Stimulated activated CD4-positive, alpha-beta T cell treated with anti-CD3 and anti-CD28 coated beads, Interleukin-2, amount 100 ng/mL, for 24 hours (primary cell): Measurements from ENCODE around the gene ARID3C.

Experiments used
- DNase-seq, 2 donors: peaks; one replicate each; pipeline ENCODE4 v3.0.0-alpha.2; 2020

The ARID3C gene

DNA sequence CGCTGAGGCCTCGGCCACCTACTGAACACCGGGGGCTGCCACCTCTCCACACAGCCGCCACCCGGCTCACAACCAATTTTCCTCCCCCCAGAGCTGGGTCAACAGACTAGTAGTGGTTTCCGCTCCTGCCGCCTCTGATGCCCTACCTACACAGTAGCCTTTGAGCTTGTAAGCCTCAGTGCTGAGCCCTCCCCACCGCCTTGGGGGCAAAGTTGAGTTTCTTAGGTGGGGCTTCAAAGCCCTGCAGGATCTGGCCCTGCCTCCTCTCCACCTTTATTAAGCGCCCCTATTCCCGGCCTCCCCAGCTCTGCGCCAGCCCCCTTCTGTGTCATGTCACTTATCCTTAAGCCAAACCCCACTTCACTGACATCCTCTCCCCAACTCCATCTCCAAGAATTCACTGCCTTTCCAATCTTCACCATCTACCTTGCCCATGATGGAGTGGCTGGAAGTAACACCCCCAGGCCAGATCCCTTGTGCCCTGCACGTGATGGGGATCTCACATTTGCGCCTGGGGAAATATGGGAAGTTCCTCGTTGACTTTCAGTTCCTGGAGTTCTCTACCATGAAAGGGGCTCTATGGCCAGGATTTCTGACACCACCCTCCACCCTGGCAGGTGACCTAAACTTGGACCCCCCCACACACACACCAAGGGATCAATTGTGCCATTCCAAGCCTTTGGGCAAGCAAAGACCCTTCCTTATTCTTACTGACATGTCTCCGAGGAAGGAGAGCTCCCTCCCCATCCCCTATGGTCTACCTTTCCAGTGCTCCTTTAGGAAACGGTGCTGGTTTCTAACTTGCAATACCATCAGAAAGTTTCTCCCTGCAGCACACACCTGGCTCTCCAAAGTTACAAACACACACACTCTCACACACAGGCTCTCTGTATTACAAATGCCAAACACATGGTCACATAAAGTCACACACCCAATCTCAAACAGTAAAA, 36.7 kb downstream of the ARID3C start:
- DNase-seq = no peak

DNA sequence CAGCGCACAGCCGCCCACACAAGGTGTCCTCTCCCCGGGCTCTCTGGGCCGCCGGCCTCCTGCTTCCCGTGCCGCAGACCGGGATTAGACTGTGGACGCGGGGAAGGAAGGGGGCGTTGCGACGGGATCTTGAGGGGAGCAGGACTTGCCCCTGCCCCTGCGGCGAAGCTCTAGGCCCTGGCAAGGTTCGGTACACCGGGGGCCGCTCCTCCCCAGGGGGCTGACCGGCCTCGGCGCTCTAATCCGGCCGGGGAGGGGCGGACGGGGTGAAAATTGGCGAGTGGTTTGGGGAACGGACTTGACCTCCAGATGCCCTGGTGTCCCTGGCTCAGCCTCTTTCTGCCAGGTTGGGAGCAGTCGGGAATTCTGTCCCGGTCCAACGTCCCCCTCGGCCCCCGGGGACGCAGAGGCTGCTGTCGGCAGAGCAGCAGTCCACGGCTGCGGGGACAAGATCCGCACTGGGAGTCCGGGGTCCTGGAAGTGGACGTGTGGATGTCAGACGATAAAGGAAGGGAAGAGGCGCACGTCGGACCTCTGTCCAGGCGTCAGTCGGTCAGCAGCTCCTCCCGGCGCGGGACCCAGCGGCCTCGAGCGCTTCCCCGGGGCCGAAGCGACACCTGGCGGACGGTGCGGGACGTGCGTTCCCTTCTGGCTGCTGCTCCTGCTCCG, 37.5 kb downstream of the ARID3C start:
- peak; percentile 88 for DNase-seq

DNA sequence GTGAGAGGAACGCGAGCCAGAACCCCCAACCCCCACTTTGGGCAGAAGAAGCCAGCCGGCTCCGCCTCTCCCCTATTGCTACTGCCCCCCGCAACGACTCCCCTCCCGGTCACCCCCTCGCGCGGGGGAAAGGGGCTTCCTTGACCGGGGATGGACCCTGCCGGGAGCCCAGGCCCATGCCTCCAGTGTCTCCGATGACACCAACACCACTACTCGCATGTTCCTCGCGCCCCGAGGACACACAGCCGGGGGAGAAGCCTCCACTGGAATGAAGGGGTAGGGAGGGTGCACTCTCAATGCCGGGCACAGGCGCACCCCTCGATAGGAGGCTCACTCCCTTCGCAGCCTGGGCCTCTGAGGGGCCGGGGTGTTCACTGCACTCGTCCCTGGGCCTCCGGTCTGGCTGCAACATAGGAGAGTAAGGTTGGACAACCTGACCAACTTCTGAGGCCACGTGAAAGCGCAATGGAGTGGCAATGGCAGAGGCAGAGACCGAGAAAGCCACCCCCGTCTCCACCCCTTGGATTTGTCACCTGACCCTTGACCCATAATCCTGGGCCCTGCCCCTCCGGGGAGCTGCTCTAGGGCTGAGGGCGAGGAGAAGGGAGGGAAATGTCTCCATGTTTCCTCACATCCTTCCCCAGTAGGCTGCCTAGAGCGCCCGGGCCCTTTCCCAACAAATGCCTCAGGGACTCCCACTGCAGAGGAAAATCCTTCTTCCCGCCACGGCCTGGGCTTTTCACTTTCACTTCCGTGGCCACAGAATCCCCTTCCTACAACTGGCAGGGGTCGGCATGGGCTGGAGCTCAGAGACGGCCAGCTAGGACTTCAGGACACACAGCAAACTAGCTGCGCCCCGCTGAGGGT, 38.3 kb downstream of the ARID3C start:
- DNase-seq = peak in 1 of 2 donors; percentile 26

DNA sequence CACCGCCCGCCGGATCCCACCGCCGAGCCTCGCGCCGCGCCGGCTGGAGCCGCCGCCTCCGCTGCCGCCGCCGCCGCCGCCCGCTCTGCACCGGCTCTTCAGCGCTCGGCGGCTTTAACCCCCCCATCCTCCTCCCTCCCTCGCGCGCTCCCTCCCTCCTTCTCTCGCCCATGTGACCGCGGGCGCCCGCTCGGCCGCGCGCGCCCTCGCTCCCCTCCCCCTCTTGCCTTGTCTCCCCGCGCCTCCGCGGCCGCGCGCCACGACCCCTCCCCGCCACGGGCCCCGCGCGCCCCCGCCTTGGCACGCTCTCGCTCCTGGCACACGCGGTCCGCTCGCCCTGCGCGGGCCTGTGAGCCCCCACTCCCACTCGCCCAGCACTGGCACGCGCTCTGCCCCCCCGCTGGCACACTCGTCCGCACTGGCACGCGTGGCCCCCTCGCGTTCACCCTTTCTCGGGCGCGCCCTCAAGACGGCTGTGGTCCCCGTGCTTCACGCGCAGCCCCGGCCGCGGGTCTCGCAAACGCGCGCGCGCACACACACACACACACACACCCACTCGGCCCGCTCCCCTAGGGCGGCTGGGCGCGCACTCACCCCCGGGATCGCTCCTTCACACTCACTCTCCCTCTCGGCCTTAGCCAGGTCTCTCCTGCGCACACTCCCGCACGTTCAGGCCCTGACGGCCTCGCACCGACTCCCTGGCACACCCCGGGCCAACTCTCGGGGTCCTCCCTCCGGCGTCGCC, 39.1 kb downstream of the ARID3C start, which contains the start of gene CNTFR:
Gene CNTFR, minus strand, starts transcription at position 89 of the 745 bp plus-strand sequence. CDS start 20,743 bp downstream, outside the sequence.
- peak in 1 of 2 donors; percentile 35 for DNase-seq

DNA sequence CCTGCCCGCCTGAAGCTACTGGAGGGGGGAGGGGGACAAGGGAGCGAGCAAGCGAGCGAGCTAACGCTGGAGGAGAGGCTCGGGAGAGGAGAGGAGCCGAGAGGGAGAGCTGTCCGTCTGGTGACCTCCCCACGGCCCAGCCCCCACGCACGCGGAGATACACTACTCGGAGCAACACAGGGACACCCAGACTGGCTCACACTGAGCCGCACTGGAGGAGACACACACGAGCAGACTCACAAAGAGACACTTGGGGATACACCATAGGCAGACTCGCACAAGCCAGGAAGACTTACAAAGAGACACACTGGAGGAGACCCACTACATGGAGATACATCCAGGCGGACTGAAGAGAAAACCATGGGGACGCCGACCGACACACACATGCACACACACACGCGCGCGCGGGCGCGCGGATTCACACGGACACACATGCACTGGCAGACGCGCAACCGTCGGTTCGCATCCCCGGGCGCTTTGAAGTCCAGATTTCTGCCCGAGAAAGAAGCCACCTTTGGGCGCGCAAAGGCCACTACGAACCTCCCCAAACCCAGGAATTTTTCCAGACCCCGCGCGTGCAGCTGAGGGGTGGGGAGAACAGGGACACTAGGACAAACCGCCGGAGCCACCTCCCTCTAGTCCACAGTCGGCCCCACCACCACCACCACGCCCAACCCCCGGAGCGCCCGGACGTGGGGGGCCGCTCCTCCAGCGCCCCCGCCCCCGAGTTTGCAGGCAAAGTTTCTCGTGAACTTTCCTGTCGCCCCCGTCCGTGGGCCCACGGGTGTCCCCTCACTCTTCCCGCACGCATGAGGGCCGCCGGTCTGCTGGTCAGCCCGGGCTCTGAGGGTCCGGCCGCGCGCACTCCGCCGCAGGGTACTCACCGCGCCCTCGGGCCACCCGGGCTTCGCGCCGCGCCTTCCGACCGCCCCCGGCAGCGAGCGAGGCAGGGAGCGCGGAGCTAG, 39.9 kb downstream of the ARID3C start:
- DNase-seq = no peak

DNA sequence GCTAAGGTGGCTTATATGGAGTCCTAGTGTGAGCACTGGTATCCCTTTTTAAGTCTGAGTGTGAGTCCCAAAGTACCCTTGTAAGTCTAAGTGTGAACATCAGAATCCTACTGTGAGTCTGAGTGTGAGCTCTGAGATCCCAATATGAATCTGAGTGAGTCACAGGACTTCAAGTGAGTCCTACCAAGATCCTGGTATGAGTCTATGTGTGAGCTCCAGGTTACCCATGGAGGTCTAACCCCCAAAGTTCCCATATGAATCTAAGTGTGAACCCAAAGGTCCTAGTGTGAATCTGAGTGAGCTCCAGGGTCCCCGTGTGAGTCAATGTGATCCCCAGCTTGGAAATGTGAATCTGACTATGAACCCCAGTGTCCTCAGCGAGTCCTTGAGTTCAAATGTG, 41.6 kb downstream of the ARID3C start:
- no peak for DNase-seq

DNA sequence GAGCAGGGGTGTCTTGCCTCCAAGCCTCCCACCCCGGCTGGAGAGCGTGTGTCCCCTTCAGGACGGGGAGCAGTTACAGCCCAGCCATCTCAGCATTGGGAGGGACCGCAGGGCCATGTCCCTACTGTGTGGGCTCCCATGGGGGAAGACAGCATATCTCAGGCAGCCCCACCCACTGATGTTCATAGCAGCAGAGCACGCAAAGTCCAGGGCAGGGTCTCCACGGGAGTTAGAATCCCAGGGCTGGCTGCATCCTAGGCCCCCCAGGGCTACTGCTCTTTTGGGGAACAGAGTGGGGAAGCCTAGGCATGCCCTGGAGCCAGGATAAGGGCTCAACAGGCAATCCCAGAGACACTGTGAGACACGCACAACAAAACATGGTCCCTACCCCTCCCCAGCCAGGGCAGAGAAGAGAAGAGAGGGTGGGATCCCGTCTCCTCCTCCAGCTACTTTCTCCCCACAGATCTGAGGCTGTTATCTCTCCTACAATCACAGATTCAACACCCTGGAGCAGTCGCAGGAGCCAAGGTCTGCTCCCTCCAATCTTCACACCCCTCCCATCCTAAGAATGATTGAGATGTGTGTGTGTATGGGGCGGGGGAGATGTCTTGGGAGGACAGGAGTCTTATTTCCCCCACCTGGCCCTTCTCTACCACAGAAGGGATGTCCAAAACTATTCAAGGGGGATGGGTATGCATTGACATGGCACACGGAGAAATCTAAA, 42.8 kb downstream of the ARID3C start:
- no peak for DNase-seq

DNA sequence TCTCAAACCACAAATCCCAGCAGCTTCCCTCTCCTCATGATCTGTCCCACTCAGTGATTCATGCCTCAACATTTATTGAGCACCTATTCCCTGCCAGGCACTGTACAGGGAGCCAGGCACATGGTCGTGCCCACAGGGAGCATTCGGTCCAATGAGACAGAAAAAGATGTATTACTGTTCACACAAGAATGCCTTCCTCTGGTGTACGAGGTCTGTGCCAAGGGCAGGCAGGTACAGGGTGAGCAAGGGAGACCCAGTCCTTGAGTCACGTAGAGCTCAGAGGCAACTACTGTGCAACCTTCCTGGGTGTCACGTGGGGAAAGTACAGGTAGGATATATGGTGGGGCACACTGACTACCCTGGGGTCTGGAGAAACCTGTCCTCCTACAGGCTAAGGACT, 43.9 kb downstream of the ARID3C start:
- DNase-seq = no peak

DNA sequence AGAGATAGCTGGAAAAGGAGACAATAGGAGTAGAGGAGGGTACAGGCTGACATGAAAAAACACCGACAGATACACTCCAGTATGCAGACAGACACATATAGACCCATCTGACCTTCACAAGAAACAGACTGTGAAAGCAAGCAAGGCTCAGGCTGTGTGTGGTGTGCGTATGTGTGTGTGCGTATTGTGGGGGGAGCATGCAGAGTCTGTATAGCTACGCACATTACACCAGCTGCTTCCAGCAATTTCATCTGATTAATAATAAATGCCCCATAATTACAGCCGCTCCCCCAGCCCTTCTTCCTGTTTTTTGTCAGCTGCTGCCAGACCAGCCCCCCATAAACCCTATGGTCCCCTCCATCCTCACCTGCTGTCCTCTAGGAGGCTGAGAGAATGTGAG, 46.1 kb downstream of the ARID3C start:
- no peak for DNase-seq

DNA sequence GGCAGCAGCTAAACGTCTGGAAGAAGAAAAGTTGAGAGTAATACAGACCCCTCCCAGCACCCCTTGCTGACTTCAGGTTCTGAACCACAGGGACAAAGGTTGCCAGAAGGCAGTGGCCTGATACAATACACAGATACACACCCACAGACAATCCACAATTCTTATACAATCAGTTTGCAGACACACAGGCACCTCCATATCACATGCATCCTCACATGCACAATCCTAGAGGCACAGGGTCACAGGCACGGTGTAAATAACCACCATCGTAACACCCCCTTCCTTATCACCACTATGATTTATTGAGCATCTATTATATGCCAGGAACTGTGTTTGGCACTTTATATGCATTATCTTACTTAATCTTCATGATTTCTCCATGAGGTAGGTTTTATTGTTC, 47.5 kb downstream of the ARID3C start:
- no peak for DNase-seq

DNA sequence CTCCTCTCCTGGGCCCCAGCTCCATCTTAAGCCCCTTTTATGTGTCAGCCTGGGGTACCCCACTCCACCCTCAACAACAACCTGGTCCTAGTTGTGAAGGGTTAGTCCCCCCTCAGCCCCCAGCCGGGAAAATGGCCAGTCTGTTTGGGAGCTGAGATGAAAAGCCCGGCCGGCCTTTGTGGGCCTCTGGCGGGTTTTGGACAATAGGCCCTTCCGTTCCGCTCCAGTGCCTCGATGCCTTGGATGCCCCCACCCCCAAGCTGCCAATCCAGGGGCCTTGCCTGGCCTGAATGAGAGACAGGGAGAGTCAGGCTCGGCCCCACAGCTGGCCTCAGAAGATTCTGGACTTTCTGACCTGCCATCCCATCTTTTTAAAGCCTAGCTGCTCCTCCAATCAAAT, 48.5 kb downstream of the ARID3C start:
- no peak for DNase-seq

DNA sequence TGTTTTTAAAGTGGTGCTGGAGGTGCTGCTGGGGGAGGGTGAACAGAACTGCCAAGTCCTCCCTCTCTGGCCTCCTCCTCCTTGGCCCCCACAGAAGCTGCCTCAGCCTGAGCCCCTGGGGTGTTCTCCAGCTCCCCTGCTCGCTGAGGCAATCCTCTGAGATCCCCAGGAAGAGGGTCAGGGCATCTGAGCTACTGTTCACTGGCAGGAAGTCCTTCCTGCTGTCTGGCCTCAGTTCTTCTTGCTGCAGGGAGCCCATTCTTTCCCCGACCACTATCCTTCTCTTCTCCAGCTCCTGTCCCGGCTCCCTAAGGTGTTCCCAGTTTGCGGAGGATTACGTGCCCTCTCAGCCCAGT, 49.1 kb downstream of the ARID3C start:
- DNase-seq = no peak

DNA sequence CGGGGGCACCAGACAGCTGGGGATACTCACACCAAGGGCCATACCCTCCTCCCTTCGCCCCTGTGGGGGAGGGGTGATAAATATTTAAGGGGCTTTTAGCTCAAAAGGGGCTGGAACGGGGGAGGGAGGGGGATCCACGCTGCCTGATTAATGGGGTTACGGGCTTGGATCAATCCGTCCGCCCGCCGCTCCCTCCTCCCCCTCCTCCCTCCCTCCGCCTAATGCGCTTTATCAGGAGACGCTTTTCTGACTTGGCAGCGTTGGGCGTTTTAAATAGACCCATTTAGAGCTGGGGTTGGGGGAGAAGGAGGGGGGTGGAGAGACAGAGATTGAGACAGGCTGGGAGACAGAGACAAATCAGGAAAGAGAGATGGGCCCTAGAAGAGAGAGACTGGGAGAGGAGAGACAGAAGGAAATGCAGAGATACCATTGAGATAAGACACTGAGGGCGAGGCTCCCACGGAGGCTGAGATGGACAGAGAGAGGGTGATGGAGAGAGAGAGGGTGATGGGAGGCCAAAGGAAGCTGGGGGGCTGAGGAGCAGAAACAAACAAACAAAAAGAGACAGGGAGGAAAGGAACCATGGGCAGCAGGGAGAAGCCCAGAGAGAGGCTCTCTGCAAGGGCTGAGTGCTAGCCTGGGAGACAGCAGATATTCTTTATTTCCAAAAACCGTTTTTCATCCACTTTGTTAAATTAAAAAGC, 49.6 kb downstream of the ARID3C start:
- DNase-seq = no peak

DNA sequence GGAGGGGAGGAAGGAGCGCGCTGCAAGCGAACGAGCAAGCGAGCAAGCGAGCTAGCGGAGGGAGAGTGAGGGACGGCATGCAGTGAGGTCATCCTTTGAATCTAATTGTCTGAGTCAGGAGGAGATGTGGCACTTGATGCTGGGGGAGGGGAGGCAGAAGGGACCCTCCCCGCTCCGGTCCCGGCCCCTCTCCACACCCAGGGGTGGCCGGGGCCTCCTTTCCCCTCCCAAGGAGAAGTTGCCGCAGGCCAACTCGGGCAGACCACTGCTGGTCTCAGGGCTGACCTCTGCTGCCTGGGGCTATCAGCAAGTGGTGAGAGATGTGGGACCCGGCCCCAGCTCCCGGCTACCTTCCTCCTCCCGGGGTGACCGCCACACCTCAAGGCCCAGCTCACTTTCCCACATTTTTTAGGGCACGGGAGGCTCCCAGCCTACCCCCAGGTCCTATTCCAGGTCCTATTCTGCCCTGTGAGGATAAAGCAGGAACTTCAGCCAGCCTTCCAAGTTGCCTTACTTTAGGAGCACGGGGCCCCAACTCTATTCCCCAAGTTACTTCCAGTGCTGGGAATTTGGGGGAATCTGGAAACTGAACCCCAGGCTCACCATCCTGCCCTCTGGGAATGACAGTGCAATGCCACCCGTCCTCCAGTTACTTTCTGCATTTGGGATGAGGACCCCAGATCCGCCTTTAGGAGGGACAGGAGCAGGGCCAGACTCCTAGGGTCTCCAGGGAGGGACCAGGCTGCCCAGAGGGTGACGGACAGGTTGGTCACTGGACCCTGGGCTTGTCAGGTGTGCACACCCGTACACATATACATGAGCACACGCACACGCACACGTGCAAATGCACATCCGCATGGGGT, 50.4 kb downstream of the ARID3C start:
- DNase-seq = peak in 1 of 2 donors; percentile 31

DNA sequence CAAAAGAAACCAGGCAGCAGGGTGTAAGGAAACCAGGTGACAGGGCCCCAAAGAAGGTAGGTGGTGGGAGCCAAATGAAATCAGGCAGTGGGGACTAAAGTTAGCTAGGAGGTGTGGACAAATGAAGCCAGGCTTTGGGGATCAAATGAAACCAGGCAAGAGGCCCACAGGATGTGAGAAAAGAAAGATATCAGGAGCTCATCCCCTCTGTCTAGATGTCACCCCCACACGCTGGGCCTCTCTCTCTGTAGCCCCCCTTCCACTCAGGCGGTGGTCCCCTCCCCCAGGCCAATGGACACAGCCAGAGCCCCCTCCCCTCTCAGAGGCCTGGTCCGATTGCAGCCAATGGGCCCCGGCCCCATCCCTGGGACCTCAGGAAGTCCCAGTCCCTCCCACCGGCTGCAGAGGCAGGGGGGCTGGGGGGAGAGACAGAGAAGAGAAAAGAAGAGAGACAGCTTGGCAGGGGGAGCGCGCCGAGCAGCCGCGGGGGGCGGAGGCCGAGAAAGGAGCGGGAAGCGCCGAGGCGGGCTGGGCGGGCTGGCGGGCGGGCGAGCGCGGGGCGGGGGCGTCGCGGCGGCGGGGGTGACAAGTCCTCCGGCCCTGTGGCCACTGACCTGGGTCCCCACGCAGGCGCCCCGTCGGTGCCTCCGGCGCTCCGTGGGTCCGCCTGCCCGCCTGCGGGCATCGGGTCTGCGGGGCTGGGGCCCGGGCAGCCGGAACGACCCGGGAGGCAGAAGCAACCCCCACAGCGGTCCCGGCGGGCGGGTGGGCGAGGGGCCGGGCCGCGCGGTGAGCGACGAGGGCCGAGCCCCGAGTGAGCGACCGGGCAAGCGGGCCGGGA, 51.2 kb downstream of the ARID3C start:
- DNase-seq = peak in 1 of 2 donors; percentile 9

DNA sequence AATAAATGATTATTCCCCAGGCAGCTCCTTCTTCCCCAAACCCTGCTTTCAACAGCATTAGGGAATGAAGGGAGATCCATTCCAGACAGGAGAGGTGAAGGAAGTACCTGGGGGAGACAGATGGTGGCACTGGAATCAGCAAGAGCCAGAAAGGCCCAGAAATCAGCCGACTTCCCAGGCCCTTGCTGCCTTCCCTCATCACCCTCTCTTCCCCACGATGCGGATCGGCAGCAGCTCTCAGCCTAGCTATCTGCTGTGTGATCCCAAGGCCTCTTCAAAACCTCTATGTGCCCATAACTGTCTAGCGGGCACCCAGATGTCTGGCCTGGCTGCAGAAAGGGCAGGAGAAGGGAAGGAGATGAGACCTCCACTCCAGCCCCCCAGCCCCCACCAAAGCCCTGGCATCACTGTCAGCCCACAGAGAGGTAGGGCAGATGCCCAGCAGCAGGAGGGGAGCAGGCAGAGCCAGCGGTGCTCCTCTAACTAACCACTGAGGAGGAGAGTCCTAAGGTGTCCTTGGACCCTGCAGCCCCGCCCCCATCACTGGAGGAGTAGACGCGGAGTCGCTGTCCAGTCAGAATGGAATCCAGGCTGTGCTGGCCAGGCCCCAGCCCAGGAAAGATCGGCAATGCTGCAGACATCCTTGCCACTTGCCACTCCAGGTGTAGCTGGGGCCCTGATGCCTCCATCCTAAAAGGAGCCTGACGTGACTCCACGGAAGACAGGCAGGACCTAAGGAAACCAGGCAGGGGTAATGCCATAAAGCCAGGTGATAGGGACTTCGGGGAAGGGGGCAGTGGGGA, 52.1 kb downstream of the ARID3C start:
- no peak for DNase-seq
